OCI-LY1 (cell line): ENCODE results near the gene PLTP.
A peak's percentile ranks its signal among the peaks of the same experiment; 100 is the strongest.
"Not testable (repeated sequence)": the region's sequence is repeated elsewhere in the genome, so short reads cannot be mapped to it uniquely, and the experiment has no call there.

Experiments
- H2AFZ ChIP-seq: fragments of 200-600 bp; sonication (generic), shearing (Covaris generic); 2 replicates; pipeline ENCODE4 v1.6.0; 2014; ENCODE audit warnings: antibody characterized with exemption, mild to moderate bottlenecking, low read length
- H3F3A ChIP-seq: fragments of 200-600 bp; sonication (generic), shearing (Covaris generic); 2 replicates; pipeline ENCODE4 v1.6.0; 2014; ENCODE audit warnings: mild to moderate bottlenecking, antibody characterized with exemption, low read length, moderate library complexity; ENCODE audit not compliant: insufficient read depth
- H3K27ac ChIP-seq: fragments of 200-600 bp; sonication (generic); 2 replicates; pipeline ENCODE4 v1.5.1; 2014; ENCODE audit warnings: low read length, mixed run types, mild to moderate bottlenecking, low read depth; ENCODE audit not compliant: poor library complexity, severe bottlenecking
- H3K27me3 ChIP-seq: fragments of 200-600 bp; sonication (generic); 2 replicates; pipeline ENCODE4 v1.6.0; 2014; ENCODE audit warnings: antibody characterized with exemption, mild to moderate bottlenecking, low read length, moderate library complexity; ENCODE audit not compliant: insufficient read depth
- H3K36me3 ChIP-seq: fragments of 200-600 bp; sonication (generic); 2 replicates; pipeline ENCODE4 v1.6.1; 2014; ENCODE audit warnings: mild to moderate bottlenecking, antibody characterized with exemption, low read length, moderate library complexity, mixed read lengths; ENCODE audit not compliant: insufficient read depth
- H3K4me1 ChIP-seq: fragments of 200-600 bp; sonication (generic); 2 replicates; pipeline ENCODE4 v1.5.1; 2014; ENCODE audit warnings: mild to moderate bottlenecking, low read length, moderate library complexity; ENCODE audit not compliant: insufficient read depth, severe bottlenecking
- H3K4me2 ChIP-seq: fragments of 200-600 bp; sonication (generic), shearing (Covaris generic); 2 replicates; pipeline ENCODE4 v1.6.1; 2014; ENCODE audit warnings: low read length
- H3K4me3 ChIP-seq: fragments of 200-600 bp; sonication (generic); 2 replicates; pipeline ENCODE4 v1.5.1; 2014; ENCODE audit warnings: low read length, low read depth, mild to moderate bottlenecking, mixed read lengths; ENCODE audit not compliant: poor library complexity, severe bottlenecking
- H3K79me2 ChIP-seq: fragments of 200-600 bp; shearing (Covaris generic); 2 replicates; pipeline ENCODE4 v1.6.1; 2016; ENCODE audit warnings: mixed run types, low read length, mixed read lengths; ENCODE audit not compliant: insufficient read depth
- H3K9ac ChIP-seq: fragments of 200-600 bp; sonication (generic), shearing (Covaris generic); 2 replicates; pipeline ENCODE4 v1.6.1; 2014; ENCODE audit warnings: mild to moderate bottlenecking, low read length, mixed read lengths
- H3K9me2 ChIP-seq: fragments of 200-600 bp; sonication (generic), shearing (Covaris generic); 2 replicates; pipeline ENCODE4 v1.6.1; 2014; ENCODE audit warnings: low read depth, mild to moderate bottlenecking, low read length, mixed read lengths
- H3K9me3 ChIP-seq: fragments of 200-600 bp; shearing (Covaris generic); 2 replicates; pipeline ENCODE4 v1.6.1; 2014; ENCODE audit warnings: low read length, mixed read lengths
- H4K20me1 ChIP-seq: fragments of 200-600 bp; sonication (generic), shearing (Covaris generic); 2 replicates; pipeline ENCODE4 v1.6.0; 2016; ENCODE audit warnings: mild to moderate bottlenecking, low read length; ENCODE audit not compliant: insufficient read depth
- EZH2 ChIP-seq: fragments of 200-600 bp; sonication (generic), shearing (Covaris generic); IDR thresholded peaks from 2 replicates; pipeline ENCODE4 v1.8.0; 2017; ENCODE audit warnings: borderline replicate concordance, mixed run types, mild to moderate bottlenecking, antibody characterized with exemption, low read length, moderate library complexity, mixed read lengths
- TF ChIP-seq, protein P1 (sequence below): fragments of 200-600 bp; sonication (generic), shearing (Covaris generic); IDR thresholded peaks from 2 replicates; pipeline ENCODE4 v1.5.1; 2017; ENCODE audit warnings: mild to moderate bottlenecking, antibody characterized with exemption, low read length, moderate library complexity, mixed read lengths

PLTP gene

DNA sequence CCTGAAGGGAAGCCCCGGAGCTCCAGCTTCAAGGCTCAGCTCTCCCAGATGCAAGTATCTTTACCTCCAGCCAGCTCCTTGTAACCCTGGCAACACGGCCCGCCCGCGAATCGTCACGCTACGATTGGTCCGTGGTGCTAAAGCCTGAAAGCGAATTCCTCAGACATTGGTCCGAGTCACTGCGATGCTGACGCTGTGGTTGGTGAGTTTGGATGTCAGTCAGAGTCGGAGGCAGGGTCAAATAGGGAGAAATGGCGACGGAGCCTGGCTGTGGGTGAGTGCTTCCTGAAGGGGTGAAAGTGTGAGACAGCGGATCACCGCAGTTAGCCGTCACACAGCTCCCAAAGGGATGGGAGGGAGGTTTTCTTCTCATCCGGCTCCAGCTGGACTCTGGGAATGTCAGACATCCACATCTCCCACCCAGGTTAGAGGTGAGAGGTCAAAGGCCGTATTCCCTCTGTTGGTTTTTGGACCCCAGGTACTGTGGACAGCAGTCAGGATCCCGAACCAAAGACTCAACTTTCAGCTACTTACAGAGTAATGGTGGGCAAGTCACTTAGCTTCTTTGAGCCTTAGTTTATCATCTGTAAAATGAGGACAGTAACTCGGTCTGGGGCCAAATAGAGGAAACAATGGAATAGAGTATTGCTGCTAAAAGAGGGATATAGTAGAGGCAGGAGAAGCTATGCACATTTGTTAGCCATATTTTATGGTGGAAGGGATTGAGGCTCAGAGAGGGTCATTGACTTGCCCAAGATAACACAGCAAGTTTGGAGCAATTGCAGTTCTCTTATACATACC lies 30.8 kb downstream of the PLTP start, which contains the start of gene ZSWIM1:
Gene ZSWIM1, plus strand, starts transcription at position 240 of the 801 bp plus-strand sequence. CDS start 1,366 bp downstream, outside the sequence.
- Histone ChIP-seq H3K4me3 (peak within 1 kb of the TSS; percentile 91), H3K9me3 (no peaks in the 10 kb centered on the region), H3K27ac (peak within 1 kb of the TSS; percentile 39), H3K9me2 (no peaks in the 10 kb centered on the region), H4K20me1 (no peaks in the 10 kb centered on the region), H3K36me3 (peaks cover 50% of the 10 kb centered on the region), H3K4me2 (peak within 1 kb of the TSS; percentile 96), H3K9ac (peak within 1 kb of the TSS; percentile 95), H3K79me2 (peaks cover 4% of the 10 kb centered on the region), H3K27me3 (no peaks in the 10 kb centered on the region), H3F3A (no peaks in the 10 kb centered on the region), H2AFZ (no peak within 1 kb of the TSS), H3K4me1 (peaks cover 13% of the 10 kb centered on the region)
- TF ChIP-seq EZH2 = no peak
- TF ChIP-seq, protein P1, sequence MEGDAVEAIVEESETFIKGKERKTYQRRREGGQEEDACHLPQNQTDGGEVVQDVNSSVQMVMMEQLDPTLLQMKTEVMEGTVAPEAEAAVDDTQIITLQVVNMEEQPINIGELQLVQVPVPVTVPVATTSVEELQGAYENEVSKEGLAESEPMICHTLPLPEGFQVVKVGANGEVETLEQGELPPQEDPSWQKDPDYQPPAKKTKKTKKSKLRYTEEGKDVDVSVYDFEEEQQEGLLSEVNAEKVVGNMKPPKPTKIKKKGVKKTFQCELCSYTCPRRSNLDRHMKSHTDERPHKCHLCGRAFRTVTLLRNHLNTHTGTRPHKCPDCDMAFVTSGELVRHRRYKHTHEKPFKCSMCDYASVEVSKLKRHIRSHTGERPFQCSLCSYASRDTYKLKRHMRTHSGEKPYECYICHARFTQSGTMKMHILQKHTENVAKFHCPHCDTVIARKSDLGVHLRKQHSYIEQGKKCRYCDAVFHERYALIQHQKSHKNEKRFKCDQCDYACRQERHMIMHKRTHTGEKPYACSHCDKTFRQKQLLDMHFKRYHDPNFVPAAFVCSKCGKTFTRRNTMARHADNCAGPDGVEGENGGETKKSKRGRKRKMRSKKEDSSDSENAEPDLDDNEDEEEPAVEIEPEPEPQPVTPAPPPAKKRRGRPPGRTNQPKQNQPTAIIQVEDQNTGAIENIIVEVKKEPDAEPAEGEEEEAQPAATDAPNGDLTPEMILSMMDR = no peak

GRCh38 chr20:45878076-45878761 lies 33.7 kb downstream of the PLTP start:
- Histone ChIP-seq H3K36me3 (peaks cover 32% of the 10 kb centered on the region; the same call in 1 of the 2 replicates), H3K27me3 (no peaks in the 10 kb centered on the region), H3K4me2 (no peak overlapping the region), H3K9me2 (no peaks in the 10 kb centered on the region), H3K9ac (no peak overlapping the region), H4K20me1 (no peaks in the 10 kb centered on the region), H3K9me3 (no peaks in the 10 kb centered on the region), H3F3A (no peaks in the 10 kb centered on the region), H3K4me3 (no peak overlapping the region), H3K27ac (no peak overlapping the region), H3K79me2 (peaks cover 4% of the 10 kb centered on the region), H2AFZ (no peak overlapping the region), H3K4me1 (peaks cover 13% of the 10 kb centered on the region)
- no peak for TF ChIP-seq EZH2
- TF ChIP-seq, protein P1 = no peak

GRCh38 chr20:45874576-45874975 lies 37.4 kb downstream of the PLTP start:
- TF ChIP-seq, protein P1 = no peak
- TF ChIP-seq EZH2 = no peak
- Histone ChIP-seq H3K27me3 (no peaks in the 10 kb centered on the region), H3K9me2 (no peaks in the 10 kb centered on the region), H3K4me3 (no peak overlapping the region), H2AFZ (no peak overlapping the region), H4K20me1 (no peaks in the 10 kb centered on the region), H3K9me3 (no peaks in the 10 kb centered on the region), H3K9ac (no peak overlapping the region), H3K27ac (no peak overlapping the region), H3F3A (no peaks in the 10 kb centered on the region), H3K36me3 (peaks cover 23% of the 10 kb centered on the region; the same call in 1 of the 2 replicates), H3K4me1 (no peaks in the 10 kb centered on the region), H3K79me2 (no peaks in the 10 kb centered on the region), H3K4me2 (no peak overlapping the region)

DNA sequence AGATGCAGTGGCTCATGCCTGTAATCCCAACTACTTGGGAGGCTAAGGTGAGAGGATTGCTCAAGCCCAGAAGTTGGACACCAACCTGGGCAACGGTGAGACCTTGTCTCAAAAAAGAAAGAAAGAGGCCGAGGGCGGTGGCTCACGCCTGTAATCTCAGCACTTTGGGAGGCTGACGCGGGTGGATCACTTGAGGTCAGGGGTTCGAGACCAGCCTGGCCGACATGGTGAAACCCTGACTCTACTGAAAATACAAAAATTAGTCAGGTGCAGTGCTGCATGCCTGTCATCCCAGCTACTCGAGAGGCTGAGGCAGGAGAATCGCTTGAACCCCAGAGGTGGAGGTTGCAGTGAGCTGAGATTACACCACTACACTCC lies 37.9 kb downstream of the PLTP start:
- not testable (repeated sequence) for H3K4me2 ChIP-seq, H3K4me3 ChIP-seq
- H3K36me3 ChIP-seq = peaks cover 23% of the 10 kb centered on the region; the same call in 1 of the 2 replicates

More for the DNA sequence above, 37.9 kb downstream of the PLTP start:
- not testable (repeated sequence) for H3K79me2 ChIP-seq, H3K9ac ChIP-seq, H3K9me2 ChIP-seq, H3K9me3 ChIP-seq, H3K27ac ChIP-seq, H4K20me1 ChIP-seq, H3K27me3 ChIP-seq, H3K4me1 ChIP-seq, H3F3A ChIP-seq, H2AFZ ChIP-seq
